ENCODE data around the gene CCNK.

CCNK gene

DNA sequence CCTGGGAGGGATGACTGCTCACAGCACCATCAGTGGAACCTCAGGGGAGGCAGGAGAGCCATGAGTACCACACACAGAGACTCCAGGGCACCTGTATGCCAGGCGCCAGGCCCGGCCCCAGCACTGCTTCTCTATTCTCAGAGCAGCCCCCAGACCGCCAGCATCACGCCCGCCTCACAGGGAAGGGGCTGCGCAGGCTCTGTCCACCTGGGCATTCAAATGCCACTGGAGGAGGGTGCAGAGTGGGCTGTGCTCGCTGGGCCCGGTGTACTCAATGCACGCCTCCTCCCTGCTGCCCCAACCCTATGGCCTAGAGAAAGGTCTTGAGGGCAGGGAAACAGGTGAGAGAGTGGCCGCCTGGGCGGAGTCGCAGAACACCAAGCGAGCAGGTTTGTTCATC is 79.2 kb downstream of the CCNK start:
- Histone ChIP-seq H3K27me3 (ENCODE audit: low read length) (no peaks in the 10 kb centered on the region), H4K20me1 (ENCODE audit: low read depth, low read length) (no peaks in the 10 kb centered on the region), H3K27ac (ENCODE audit: low read depth, low read length) (no peak overlapping the region), H3K9ac (ENCODE audit: low read length) (no peak overlapping the region), H3K4me2 (ENCODE audit: low read depth, low read length, poor library complexity, severe bottlenecking) (no peak overlapping the region), H3K9me3 (ENCODE audit: insufficient read depth, low read length) (no peaks in the 10 kb centered on the region), H3K36me3 (ENCODE audit: low read length) (no peaks in the 10 kb centered on the region), H2AFZ (ENCODE audit: low read depth, low read length, severe bottlenecking) (no peak overlapping the region), H3F3A (ENCODE audit: insufficient read depth) (no peaks in the 10 kb centered on the region), H3K9me2 (replicated peaks; ENCODE audit: insufficient read depth, low read length) (no peaks in the 10 kb centered on the region), H3K79me2 (ENCODE audit: insufficient read depth, low read length) (no peaks in the 10 kb centered on the region), H3K4me3 (ENCODE audit: insufficient read depth, low read length, poor library complexity, severe bottlenecking) (no peak overlapping the region)
- TF ChIP-seq CTCF (IDR thresholded peaks at IDR 0.05; ENCODE audit: insufficient read depth, low read length, poor library complexity, severe bottlenecking) (no peak), EZH2phosphoT487 (conservative IDR thresholded peaks at IDR 0.05; ENCODE audit: low read length) (no peak)

- TF ChIP-seq CTCF (IDR thresholded peaks at IDR 0.05; ENCODE audit: insufficient read depth, low read length, poor library complexity, severe bottlenecking): no peak
- no peak for TF ChIP-seq EZH2phosphoT487 (conservative IDR thresholded peaks at IDR 0.05; ENCODE audit: low read length)
- H3K79me2 ChIP-seq (ENCODE audit: insufficient read depth, low read length): no peaks in the 10 kb centered on the region
- no peak overlapping the region for H3K4me3 ChIP-seq (ENCODE audit: insufficient read depth, low read length, poor library complexity, severe bottlenecking)
Observed at GRCh38 chr14:99560922-99561683, 79.9 kb downstream of the CCNK start.

DNA sequence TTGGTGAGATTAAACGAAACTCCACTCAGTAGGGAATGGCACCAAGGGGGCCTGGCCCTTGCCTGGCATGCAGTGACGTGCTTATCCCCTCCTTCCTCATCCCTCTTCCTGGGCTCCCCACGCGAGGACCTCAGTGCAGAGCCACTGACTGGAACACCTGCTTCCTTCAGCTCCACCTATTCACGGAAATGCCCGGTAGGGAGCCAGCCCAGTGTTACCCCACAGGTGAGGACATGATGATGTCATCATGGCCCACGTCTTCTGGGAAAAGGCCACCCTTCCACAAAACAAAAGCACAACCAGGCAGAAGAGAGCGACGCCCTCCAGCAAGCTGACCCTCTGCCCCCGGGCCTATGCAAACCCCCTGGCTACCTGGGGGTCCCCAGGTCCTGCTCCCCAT is 80.7 kb downstream of the CCNK start:
- TF ChIP-seq EZH2phosphoT487 (conservative IDR thresholded peaks at IDR 0.05; ENCODE audit: low read length) (no peak), CTCF (IDR thresholded peaks at IDR 0.05; ENCODE audit: insufficient read depth, low read length, poor library complexity, severe bottlenecking) (no peak)
- no peak overlapping the region for H3K4me2 ChIP-seq (ENCODE audit: low read depth, low read length, poor library complexity, severe bottlenecking)

More at GRCh38 chr14:99560922-99561683, 79.9 kb downstream of the CCNK start:
- no peaks in the 10 kb centered on the region for H3K27me3 ChIP-seq (ENCODE audit: low read length)
- H2AFZ ChIP-seq (ENCODE audit: low read depth, low read length, severe bottlenecking): no peak overlapping the region
- H3K4me2 ChIP-seq (ENCODE audit: low read depth, low read length, poor library complexity, severe bottlenecking): no peak overlapping the region
- no peaks in the 10 kb centered on the region for H4K20me1 ChIP-seq (ENCODE audit: low read depth, low read length)
- no peak overlapping the region for H3K9ac ChIP-seq (ENCODE audit: low read length)
- no peaks in the 10 kb centered on the region for H3K9me2 ChIP-seq (replicated peaks; ENCODE audit: insufficient read depth, low read length)
- H3K9me3 ChIP-seq (ENCODE audit: insufficient read depth, low read length): no peaks in the 10 kb centered on the region
- H3K36me3 ChIP-seq (ENCODE audit: low read length): no peaks in the 10 kb centered on the region
- no peak overlapping the region for H3K27ac ChIP-seq (ENCODE audit: low read depth, low read length)
- no peaks in the 10 kb centered on the region for H3F3A ChIP-seq (ENCODE audit: insufficient read depth)

More for the DNA sequence above, 80.7 kb downstream of the CCNK start:
- Histone ChIP-seq H3K36me3 (ENCODE audit: low read length) (no peaks in the 10 kb centered on the region), H3K9me3 (ENCODE audit: insufficient read depth, low read length) (no peaks in the 10 kb centered on the region), H3F3A (ENCODE audit: insufficient read depth) (no peaks in the 10 kb centered on the region), H3K27me3 (ENCODE audit: low read length) (no peaks in the 10 kb centered on the region), H3K9ac (ENCODE audit: low read length) (no peak overlapping the region), H3K9me2 (replicated peaks; ENCODE audit: insufficient read depth, low read length) (no peaks in the 10 kb centered on the region), H3K27ac (ENCODE audit: low read depth, low read length) (no peak overlapping the region), H3K79me2 (ENCODE audit: insufficient read depth, low read length) (no peaks in the 10 kb centered on the region), H2AFZ (ENCODE audit: low read depth, low read length, severe bottlenecking) (no peak overlapping the region), H4K20me1 (ENCODE audit: low read depth, low read length) (no peaks in the 10 kb centered on the region), H3K4me3 (ENCODE audit: insufficient read depth, low read length, poor library complexity, severe bottlenecking) (no peak overlapping the region)

Data from SU-DHL-6 (cell line).